ENCODE data around the gene ALDH9A1.

DNA sequence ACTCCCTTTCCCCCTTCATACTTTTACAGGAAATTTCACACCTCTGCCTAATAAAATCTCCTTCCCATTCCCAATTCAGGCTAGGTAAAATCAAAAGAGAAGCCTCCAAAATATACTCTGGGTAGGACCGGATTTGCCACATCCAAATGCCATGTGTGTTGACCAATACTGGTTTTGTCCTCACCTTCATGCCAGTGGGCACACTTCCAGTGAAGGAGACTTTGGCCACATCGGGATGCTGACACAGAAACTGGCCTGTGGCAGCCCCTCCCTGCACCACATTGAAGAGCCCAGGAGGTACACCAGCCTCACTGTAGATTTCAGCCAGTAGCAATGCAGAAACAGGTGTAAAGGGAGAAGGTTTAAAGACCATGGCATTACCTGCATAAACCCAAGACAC, 18.1 kb downstream of the ALDH9A1 start:
- TF ChIP-seq ASH2L (IDR thresholded peaks at IDR 0.05; ENCODE audit: borderline replicate concordance, low read depth) (no peak), RAD21 (IDR thresholded peaks at IDR 0.05; ENCODE audit: insufficient read depth, low read depth, low read length) (no peak), NR2C2 (IDR thresholded peaks at IDR 0.05; ENCODE audit: borderline replicate concordance, control insufficient read depth, insufficient read length, low read depth) (no peak), POLR2A (IDR thresholded peaks at IDR 0.05; ENCODE audit: low read depth, low read length) (no peak), MYC (IDR thresholded peaks at IDR 0.05; ENCODE audit: insufficient read depth, insufficient read length, insufficient replicate concordance, low read length, severe bottlenecking) (no peak), WRNIP1 (IDR thresholded peaks at IDR 0.05; ENCODE audit: borderline replicate concordance, low read depth, low read length) (no peak), ZNF24 (IDR thresholded peaks at IDR 0.05) (no peak), CEBPB (IDR thresholded peaks at IDR 0.05; ENCODE audit: borderline replicate concordance in 1 of 2, low read depth in 2 of 2, low read length in 2 of 2) (no peak), CBFB (IDR thresholded peaks at IDR 0.05; ENCODE audit: low read depth) (no peak)
- TF ChIP-seq, protein P1, sequence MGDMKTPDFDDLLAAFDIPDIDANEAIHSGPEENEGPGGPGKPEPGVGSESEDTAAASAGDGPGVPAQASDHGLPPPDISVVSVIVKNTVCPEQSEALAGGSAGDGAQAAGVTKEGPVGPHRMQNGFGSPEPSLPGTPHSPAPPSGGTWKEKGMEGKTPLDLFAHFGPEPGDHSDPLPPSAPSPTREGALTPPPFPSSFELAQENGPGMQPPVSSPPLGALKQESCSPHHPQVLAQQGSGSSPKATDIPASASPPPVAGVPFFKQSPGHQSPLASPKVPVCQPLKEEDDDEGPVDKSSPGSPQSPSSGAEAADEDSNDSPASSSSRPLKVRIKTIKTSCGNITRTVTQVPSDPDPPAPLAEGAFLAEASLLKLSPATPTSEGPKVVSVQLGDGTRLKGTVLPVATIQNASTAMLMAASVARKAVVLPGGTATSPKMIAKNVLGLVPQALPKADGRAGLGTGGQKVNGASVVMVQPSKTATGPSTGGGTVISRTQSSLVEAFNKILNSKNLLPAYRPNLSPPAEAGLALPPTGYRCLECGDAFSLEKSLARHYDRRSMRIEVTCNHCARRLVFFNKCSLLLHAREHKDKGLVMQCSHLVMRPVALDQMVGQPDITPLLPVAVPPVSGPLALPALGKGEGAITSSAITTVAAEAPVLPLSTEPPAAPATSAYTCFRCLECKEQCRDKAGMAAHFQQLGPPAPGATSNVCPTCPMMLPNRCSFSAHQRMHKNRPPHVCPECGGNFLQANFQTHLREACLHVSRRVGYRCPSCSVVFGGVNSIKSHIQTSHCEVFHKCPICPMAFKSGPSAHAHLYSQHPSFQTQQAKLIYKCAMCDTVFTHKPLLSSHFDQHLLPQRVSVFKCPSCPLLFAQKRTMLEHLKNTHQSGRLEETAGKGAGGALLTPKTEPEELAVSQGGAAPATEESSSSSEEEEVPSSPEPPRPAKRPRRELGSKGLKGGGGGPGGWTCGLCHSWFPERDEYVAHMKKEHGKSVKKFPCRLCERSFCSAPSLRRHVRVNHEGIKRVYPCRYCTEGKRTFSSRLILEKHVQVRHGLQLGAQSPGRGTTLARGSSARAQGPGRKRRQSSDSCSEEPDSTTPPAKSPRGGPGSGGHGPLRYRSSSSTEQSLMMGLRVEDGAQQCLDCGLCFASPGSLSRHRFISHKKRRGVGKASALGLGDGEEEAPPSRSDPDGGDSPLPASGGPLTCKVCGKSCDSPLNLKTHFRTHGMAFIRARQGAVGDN (IDR thresholded peaks at IDR 0.05), result no peak
- TF ChIP-seq, protein P2, sequence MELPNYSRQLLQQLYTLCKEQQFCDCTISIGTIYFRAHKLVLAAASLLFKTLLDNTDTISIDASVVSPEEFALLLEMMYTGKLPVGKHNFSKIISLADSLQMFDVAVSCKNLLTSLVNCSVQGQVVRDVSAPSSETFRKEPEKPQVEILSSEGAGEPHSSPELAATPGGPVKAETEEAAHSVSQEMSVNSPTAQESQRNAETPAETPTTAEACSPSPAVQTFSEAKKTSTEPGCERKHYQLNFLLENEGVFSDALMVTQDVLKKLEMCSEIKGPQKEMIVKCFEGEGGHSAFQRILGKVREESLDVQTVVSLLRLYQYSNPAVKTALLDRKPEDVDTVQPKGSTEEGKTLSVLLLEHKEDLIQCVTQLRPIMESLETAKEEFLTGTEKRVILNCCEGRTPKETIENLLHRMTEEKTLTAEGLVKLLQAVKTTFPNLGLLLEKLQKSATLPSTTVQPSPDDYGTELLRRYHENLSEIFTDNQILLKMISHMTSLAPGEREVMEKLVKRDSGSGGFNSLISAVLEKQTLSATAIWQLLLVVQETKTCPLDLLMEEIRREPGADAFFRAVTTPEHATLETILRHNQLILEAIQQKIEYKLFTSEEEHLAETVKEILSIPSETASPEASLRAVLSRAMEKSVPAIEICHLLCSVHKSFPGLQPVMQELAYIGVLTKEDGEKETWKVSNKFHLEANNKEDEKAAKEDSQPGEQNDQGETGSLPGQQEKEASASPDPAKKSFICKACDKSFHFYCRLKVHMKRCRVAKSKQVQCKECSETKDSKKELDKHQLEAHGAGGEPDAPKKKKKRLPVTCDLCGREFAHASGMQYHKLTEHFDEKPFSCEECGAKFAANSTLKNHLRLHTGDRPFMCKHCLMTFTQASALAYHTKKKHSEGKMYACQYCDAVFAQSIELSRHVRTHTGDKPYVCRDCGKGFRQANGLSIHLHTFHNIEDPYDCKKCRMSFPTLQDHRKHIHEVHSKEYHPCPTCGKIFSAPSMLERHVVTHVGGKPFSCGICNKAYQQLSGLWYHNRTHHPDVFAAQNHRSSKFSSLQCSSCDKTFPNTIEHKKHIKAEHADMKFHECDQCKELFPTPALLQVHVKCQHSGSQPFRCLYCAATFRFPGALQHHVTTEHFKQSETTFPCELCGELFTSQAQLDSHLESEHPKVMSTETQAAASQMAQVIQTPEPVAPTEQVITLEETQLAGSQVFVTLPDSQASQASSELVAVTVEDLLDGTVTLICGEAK (IDR thresholded peaks at IDR 0.05; ENCODE audit: borderline replicate concordance), result no peak
- TF ChIP-seq, protein P3, sequence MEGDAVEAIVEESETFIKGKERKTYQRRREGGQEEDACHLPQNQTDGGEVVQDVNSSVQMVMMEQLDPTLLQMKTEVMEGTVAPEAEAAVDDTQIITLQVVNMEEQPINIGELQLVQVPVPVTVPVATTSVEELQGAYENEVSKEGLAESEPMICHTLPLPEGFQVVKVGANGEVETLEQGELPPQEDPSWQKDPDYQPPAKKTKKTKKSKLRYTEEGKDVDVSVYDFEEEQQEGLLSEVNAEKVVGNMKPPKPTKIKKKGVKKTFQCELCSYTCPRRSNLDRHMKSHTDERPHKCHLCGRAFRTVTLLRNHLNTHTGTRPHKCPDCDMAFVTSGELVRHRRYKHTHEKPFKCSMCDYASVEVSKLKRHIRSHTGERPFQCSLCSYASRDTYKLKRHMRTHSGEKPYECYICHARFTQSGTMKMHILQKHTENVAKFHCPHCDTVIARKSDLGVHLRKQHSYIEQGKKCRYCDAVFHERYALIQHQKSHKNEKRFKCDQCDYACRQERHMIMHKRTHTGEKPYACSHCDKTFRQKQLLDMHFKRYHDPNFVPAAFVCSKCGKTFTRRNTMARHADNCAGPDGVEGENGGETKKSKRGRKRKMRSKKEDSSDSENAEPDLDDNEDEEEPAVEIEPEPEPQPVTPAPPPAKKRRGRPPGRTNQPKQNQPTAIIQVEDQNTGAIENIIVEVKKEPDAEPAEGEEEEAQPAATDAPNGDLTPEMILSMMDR (IDR thresholded peaks at IDR 0.05 in 2 of 3, conservative IDR thresholded peaks at IDR 0.05 in 1 of 3; ENCODE audit: control insufficient read depth in 2 of 3, extremely low read depth in 1 of 3, insufficient read depth in 1 of 3, low read depth in 3 of 3, low read length in 3 of 3), result no peak
- TF ChIP-seq, protein P4, sequence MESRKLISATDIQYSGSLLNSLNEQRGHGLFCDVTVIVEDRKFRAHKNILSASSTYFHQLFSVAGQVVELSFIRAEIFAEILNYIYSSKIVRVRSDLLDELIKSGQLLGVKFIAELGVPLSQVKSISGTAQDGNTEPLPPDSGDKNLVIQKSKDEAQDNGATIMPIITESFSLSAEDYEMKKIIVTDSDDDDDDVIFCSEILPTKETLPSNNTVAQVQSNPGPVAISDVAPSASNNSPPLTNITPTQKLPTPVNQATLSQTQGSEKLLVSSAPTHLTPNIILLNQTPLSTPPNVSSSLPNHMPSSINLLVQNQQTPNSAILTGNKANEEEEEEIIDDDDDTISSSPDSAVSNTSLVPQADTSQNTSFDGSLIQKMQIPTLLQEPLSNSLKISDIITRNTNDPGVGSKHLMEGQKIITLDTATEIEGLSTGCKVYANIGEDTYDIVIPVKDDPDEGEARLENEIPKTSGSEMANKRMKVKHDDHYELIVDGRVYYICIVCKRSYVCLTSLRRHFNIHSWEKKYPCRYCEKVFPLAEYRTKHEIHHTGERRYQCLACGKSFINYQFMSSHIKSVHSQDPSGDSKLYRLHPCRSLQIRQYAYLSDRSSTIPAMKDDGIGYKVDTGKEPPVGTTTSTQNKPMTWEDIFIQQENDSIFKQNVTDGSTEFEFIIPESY (IDR thresholded peaks at IDR 0.05), result no peak

Measured in GM12878 (cell line).